HG03575 (cell line): Measurements from ENCODE around the gene B9D1.

Experiments
- ATAC-seq: cut with Tn5 transposase; IDR thresholded peaks from one replicate; pipeline ENCODE4 v1.9.1; 2021; ENCODE audit not compliant: unreplicated experiment, insufficient number of reproducible peaks, low FRiP score; ENCODE audit errors: extremely low read depth

B9D1 gene

DNA sequence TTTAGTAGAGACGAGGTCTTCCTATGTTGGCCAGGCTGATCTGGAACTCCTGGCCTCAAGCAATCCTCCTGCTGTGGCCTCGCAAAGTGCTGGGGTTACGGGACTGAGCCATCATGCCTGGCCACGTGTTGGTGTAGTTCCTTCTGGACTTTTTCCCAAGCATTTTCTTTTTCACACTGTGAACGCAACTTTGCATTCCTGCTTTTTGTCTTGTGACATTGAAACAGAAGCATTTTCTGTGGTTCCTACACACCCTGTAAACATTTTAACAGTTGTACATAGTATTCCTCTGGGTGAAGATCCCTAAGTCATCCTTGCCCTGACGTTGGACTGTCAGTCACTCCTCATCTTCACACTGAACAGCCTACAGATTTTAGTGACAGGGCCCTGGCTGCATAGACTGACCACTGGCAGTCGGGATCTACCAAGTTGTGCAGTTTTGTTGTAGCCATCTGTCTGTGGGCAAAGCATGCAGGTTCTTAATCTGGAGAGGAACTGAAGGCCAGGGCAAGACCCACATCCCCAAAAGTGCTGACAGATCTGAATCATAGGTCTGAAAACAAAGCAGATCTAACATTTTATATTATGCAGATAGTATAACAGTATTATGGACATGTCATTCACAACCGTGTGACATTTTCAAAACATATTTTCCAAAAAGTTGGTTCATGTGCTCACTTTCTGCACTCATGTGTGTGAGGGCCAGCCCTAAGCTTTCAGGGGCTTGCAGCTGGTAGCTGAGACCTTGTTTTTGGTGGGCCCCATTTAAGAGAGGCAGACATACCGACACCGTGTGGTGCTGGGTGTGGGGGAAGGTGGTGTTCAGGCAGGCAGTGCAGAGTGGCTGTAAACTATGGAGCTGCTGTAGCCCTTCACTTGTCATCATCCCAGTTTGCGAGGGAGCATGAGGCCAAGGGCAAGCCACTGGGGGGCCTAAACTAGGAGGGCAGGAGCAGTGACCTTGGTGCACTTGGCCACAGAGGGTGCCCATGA is 65.4 kb downstream of the B9D1 start:
- ATAC-seq, result no peak

DNA sequence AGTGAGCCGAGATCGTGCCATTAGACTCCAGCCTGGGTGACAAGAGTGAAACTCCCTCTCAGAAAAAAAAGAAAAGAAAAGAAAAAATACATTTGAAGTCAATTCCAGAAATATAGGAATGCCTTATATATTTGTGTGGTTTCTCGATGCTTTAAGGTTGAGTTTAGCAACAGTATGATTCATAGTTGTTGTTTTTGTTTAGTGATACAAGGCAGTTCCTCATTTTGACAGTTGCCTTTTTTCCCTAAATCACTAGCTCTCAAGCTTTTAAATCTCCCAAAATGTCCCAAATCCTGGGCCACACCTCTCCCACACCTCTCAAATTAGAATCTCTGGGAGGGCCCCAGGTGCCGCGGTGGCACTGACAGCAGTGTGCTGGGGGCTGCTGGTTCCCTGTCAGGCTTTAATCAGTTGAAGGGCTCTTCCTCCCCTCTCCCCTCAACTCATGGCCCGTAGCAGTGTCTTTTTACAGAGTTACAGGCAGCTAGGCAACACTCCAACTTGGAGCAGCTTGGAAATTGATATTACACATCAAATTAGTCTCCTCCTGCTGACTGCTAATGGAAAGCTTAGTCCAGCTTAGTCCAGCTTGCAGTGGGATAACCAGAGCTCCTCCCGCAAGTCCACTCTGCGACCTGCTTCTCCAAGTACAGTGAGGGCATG is 66.9 kb downstream of the B9D1 start:
- ATAC-seq, result no peak

DNA sequence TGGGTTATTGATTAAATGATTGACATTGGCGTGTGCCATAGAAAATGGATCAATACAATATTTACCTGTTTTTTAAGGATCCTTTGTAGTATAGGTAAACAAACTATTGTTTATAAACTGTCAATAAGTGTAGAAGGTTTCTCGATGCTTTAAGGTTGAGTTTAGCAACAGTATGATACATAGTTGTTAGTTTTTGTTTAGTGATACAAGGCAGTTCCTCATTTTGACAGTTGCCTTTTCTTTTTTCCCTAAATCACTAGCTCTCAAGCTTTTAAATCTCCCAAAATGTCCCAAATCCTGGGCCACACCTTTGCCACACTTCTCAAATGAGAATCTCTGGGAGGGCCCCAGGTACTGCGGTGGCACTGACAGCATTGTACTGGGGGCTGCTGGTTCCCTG is 68.1 kb downstream of the B9D1 start:
- no peak for ATAC-seq
